ENCODE results near the gene PAX6. TPM values are rescaled to one million over a fixed set of nuclear protein-coding genes. Genes with fewer than 3 reads are reported as not detected.

Gene PAX6
- total RNA-seq, 2 donors from 2014 or later = 1.1 to 1.6 TPM

GRCh38 chr11:31822175-31822926 is 11.2 kb upstream of the PAX6 start:
- no peak for TF ChIP-seq CTCF (IDR thresholded peaks at IDR 0.05)
- H3K9ac ChIP-seq (ENCODE audit: low read depth in 2 of 2, low read length in 2 of 2) = no peak overlapping the region
- no peaks in the 10 kb centered on the region for H3K36me3 ChIP-seq
- no peak overlapping the region for H3K4me3 ChIP-seq
- H3K27ac ChIP-seq = no peak overlapping the region
- peaks cover 98% of the 10 kb centered on the region for H3K27me3 ChIP-seq
- intact Hi-C loops (cut with DNase I) = no loop called here
- H3K4me1 ChIP-seq = peaks cover 5% of the 10 kb centered on the region
- no peak for DNase-seq
- no peaks in the 10 kb centered on the region for H3K9me3 ChIP-seq

GRCh38 chr11:31821766-31822165 is 10.6 kb upstream of the PAX6 start:
- H3K27me3 ChIP-seq = peaks cover 98% of the 10 kb centered on the region
- H3K27ac ChIP-seq = no peak overlapping the region
- no peak for TF ChIP-seq CTCF (IDR thresholded peaks at IDR 0.05)
- peaks cover 7% of the 10 kb centered on the region for H3K4me1 ChIP-seq
- no peak for DNase-seq
- H3K9me3 ChIP-seq = no peaks in the 10 kb centered on the region
- no peaks in the 10 kb centered on the region for H3K36me3 ChIP-seq
- intact Hi-C loops (cut with DNase I) = no loop called here
- no peak overlapping the region for H3K4me3 ChIP-seq
- no peak overlapping the region for H3K9ac ChIP-seq (ENCODE audit: low read depth in 2 of 2, low read length in 2 of 2)

- intact Hi-C loops (cut with DNase I) = no loop called here
- Histone ChIP-seq H3K36me3 (no peaks in the 10 kb centered on the region), H3K9ac (ENCODE audit: low read depth in 2 of 2, low read length in 2 of 2) (no peak overlapping the region), H3K9me3 (no peaks in the 10 kb centered on the region), H3K4me1 (peaks cover 11% of the 10 kb centered on the region), H3K27ac (no peak overlapping the region), H3K4me3 (no peak overlapping the region), H3K27me3 (peaks cover 98% of the 10 kb centered on the region)
- no peak for TF ChIP-seq CTCF (IDR thresholded peaks at IDR 0.05)
- no peak for DNase-seq
Measured at GRCh38 chr11:31821235-31821764, 10.2 kb upstream of the PAX6 start.

GRCh38 chr11:31820438-31820818 is 9.3 kb upstream of the PAX6 start:
- intact Hi-C loops (cut with DNase I) = no loop called here
- no peak for TF ChIP-seq CTCF (IDR thresholded peaks at IDR 0.05)
- Histone ChIP-seq H3K9ac (ENCODE audit: low read depth in 2 of 2, low read length in 2 of 2) (no peak overlapping the region), H3K4me3 (no peak overlapping the region), H3K27me3 (peaks cover 98% of the 10 kb centered on the region), H3K36me3 (no peaks in the 10 kb centered on the region), H3K27ac (no peak overlapping the region), H3K9me3 (no peaks in the 10 kb centered on the region), H3K4me1 (peaks cover 18% of the 10 kb centered on the region)
- DNase-seq = no peak

- Histone ChIP-seq H3K36me3 (no peaks in the 10 kb centered on the region), H3K4me1 (peaks cover 18% of the 10 kb centered on the region), H3K9ac (ENCODE audit: low read depth in 2 of 2, low read length in 2 of 2) (no peak overlapping the region), H3K9me3 (no peaks in the 10 kb centered on the region), H3K27ac (no peak overlapping the region), H3K27me3 (peaks cover 98% of the 10 kb centered on the region), H3K4me3 (no peak overlapping the region)
- intact Hi-C loops (cut with DNase I) = no loop called here
- DNase-seq = no peak
- no peak for TF ChIP-seq CTCF (IDR thresholded peaks at IDR 0.05)
Measured at GRCh38 chr11:31819621-31820437, 8.7 kb upstream of the PAX6 start.
